IMR-90 (cell line): ENCODE measurements around the gene POLD4. TPM values are rescaled to one million over a fixed set of nuclear protein-coding genes. Genes with fewer than 3 reads are reported as not detected.

Experiments
- ATAC-seq: fragments of 200-7000 bp; cut with Tn5 transposase; 2 replicates; pipeline ENCODE4 v1.9.1; 2020; ENCODE audit warnings: low read depth, mild to moderate bottlenecking, moderate library complexity
- BruUV-seq: library from RNA; stranded (reverse); fragments of 400-500 nt; replicated peaks from 2 replicates; lab custom pipeline; 2021; lab: Mats Ljungman, UMichigan
- CTCF ChIA-PET: fragments of 300-600 bp; formaldehyde crosslinking; extraction: SDS; loops from one replicate; lab custom pipeline; 2021; ENCODE audit warnings: antibody characterized with exemption; lab: Yijun Ruan, JAX
- POLR2A ChIA-PET: fragments of 300-600 bp; sonication (Branson Sonifier 250); formaldehyde crosslinking; loops from one replicate; lab custom pipeline; 2022; ENCODE audit warnings: antibody characterized with exemption; ENCODE audit not compliant: unreplicated experiment; lab: Charles Lee
- DNase-seq: peaks from one replicate; pipeline ENCODE4 v3.0.0; 2013
- H2AFZ ChIP-seq: replicated peaks from 2 replicates; pipeline ENCODE3; 2013; ENCODE audit warnings: low read length, mild to moderate bottlenecking; ENCODE audit not compliant: poor library complexity
- H2AK5ac ChIP-seq: 2 replicates; pipeline ENCODE4 v1.6.1; 2013; ENCODE audit warnings: low read depth, low read length, inconsistent platforms
- H2AK9ac ChIP-seq: replicated peaks from 2 replicates; pipeline ENCODE3; 2013; ENCODE audit warnings: mild to moderate bottlenecking, low read depth, low read length, moderate library complexity; ENCODE audit not compliant: poor library complexity
- H2BK120ac ChIP-seq: 2 replicates; pipeline ENCODE4 v1.6.1; 2013; ENCODE audit warnings: low read depth, low read length, inconsistent platforms
- H2BK15ac ChIP-seq: 3 replicates; pipeline ENCODE4 v1.6.1; 2013; ENCODE audit warnings: low read depth, low read length, inconsistent platforms
- H2BK20ac ChIP-seq: 2 replicates; pipeline ENCODE4 v1.6.1; 2013; ENCODE audit warnings: low read depth, mild to moderate bottlenecking, inconsistent platforms, low read length, moderate library complexity
- H2BK5ac ChIP-seq: 2 replicates; pipeline ENCODE4 v1.6.1; 2013; ENCODE audit warnings: mild to moderate bottlenecking, low read depth, low read length, inconsistent platforms; ENCODE audit not compliant: poor library complexity, severe bottlenecking
- H3K14ac ChIP-seq: replicated peaks from 2 replicates; pipeline ENCODE4 v1.6.1; 2013; ENCODE audit warnings: low read depth, low read length, inconsistent platforms
- H3K18ac ChIP-seq: 2 replicates; pipeline ENCODE4 v1.6.1; 2013; ENCODE audit warnings: low read depth, low read length, control low read depth
- H3K23ac ChIP-seq: 2 replicates; pipeline ENCODE4 v1.6.1; 2013; ENCODE audit warnings: low read depth, low read length, inconsistent platforms
- H3K27ac ChIP-seq: 2 replicates; pipeline ENCODE4 v1.5.1; 2013; ENCODE audit warnings: mild to moderate bottlenecking, control low read depth, low read length; ENCODE audit not compliant: insufficient read depth
- H3K27me3 ChIP-seq: 2 replicates; pipeline ENCODE4 v1.6.1; 2013; ENCODE audit warnings: low read length; ENCODE audit not compliant: control insufficient read depth, insufficient read depth
- H3K36me3 ChIP-seq: 2 replicates; pipeline ENCODE4 v1.6.1; 2013; ENCODE audit warnings: low read length, mixed read lengths; ENCODE audit not compliant: control insufficient read depth, insufficient read depth
- H3K4ac ChIP-seq: 2 replicates; pipeline ENCODE4 v1.6.1; 2013; ENCODE audit warnings: low read depth, low read length, inconsistent platforms
- H3K4me1 ChIP-seq: 2 replicates; pipeline ENCODE4 v1.6.1; 2013; ENCODE audit warnings: low read length, mixed read lengths; ENCODE audit not compliant: control insufficient read depth, insufficient read depth
- H3K4me2 ChIP-seq: 2 replicates; pipeline ENCODE4 v1.6.1; 2013; ENCODE audit warnings: low read depth, mild to moderate bottlenecking, control low read depth, low read length, moderate library complexity
- H3K4me3 ChIP-seq: 2 replicates; pipeline ENCODE4 v1.5.1; 2013; ENCODE audit warnings: low read depth, mild to moderate bottlenecking, control low read depth, low read length, moderate library complexity; ENCODE audit not compliant: insufficient read depth
- H3K56ac ChIP-seq: 2 replicates; pipeline ENCODE4 v1.6.1; 2013; ENCODE audit warnings: low read length, inconsistent platforms; ENCODE audit not compliant: insufficient read depth; ENCODE audit errors: extremely low read depth
- H3K79me1 ChIP-seq, 2 experiments: 2 replicates each; pipeline ENCODE4 v1.6.1; 2013; ENCODE audit warnings: low read length in 2 of 2, inconsistent platforms in 1 of 2, low read depth in 1 of 2
- H3K9ac ChIP-seq: 2 replicates; pipeline ENCODE4 v1.6.1; 2013; ENCODE audit warnings: low read depth, low read length, control low read depth
- H3K9me1 ChIP-seq: 2 replicates; pipeline ENCODE4 v1.6.1; 2013; ENCODE audit warnings: low read length, inconsistent platforms; ENCODE audit not compliant: insufficient read depth
- H3K9me3 ChIP-seq: 2 replicates; pipeline ENCODE4 v1.6.1; 2013; ENCODE audit warnings: low read length; ENCODE audit not compliant: control insufficient read depth, insufficient read depth
- H4K20me1 ChIP-seq: 2 replicates; pipeline ENCODE4 v1.6.1; 2013; ENCODE audit warnings: low read length, inconsistent platforms; ENCODE audit not compliant: insufficient read depth
- H4K5ac ChIP-seq: 2 replicates; pipeline ENCODE4 v1.6.1; 2013; ENCODE audit warnings: mild to moderate bottlenecking, low read depth, low read length, control low read depth
- H4K8ac ChIP-seq, 2 experiments: 2 replicates each; pipeline ENCODE4 v1.6.1; 2013; ENCODE audit warnings: low read depth in 2 of 2, low read length in 2 of 2, control low read depth in 1 of 2, inconsistent platforms in 1 of 2
- H4K91ac ChIP-seq: 2 replicates; pipeline ENCODE4 v1.6.1; 2013; ENCODE audit warnings: low read depth, low read length, inconsistent platforms; ENCODE audit not compliant: insufficient read depth
- BHLHE40 ChIP-seq: fragments of 150-350 bp; IDR thresholded peaks from 2 replicates; pipeline ENCODE4 v1.6.1; 2016; ENCODE audit warnings: mild to moderate bottlenecking, low read depth, low read length
- CEBPB ChIP-seq: IDR thresholded peaks from 2 replicates; pipeline ENCODE4 v1.6.1; 2012; ENCODE audit warnings: low read depth, low read length, improper control_type of control experiment
- CHD1 ChIP-seq: IDR thresholded peaks from 2 replicates; pipeline ENCODE4 v1.6.1; 2012; ENCODE audit warnings: low read depth, low read length, improper control_type of control experiment
- CTCF ChIP-seq: conservative IDR thresholded peaks from 2 replicates; pipeline ENCODE4 v1.5.1; 2012; ENCODE audit warnings: mild to moderate bottlenecking, low read depth, low read length, improper control_type of control experiment
- ELK1 ChIP-seq: fragments of 150-350 bp; IDR thresholded peaks from 2 replicates; pipeline ENCODE4 v1.6.1; 2016; ENCODE audit warnings: low read depth, mild to moderate bottlenecking, low read length, moderate library complexity, borderline replicate concordance
- FOS ChIP-seq: fragments of 150-350 bp; IDR thresholded peaks from 2 replicates; pipeline ENCODE4 v1.6.1; 2016; ENCODE audit warnings: low read depth, low read length
- MAFK ChIP-seq: IDR thresholded peaks from 2 replicates; pipeline ENCODE4 v1.6.1; 2012; ENCODE audit warnings: low read depth, low read length, improper control_type of control experiment
- MAZ ChIP-seq: IDR thresholded peaks from 2 replicates; pipeline ENCODE4 v1.6.1; 2012; ENCODE audit warnings: low read depth, mild to moderate bottlenecking, low read length, improper control_type of control experiment, moderate library complexity, borderline replicate concordance
- MXI1 ChIP-seq: IDR thresholded peaks from 2 replicates; pipeline ENCODE4 v1.6.1; 2012; ENCODE audit warnings: low read depth, mild to moderate bottlenecking, low read length, moderate library complexity, borderline replicate concordance
- NFE2L2 ChIP-seq: fragments of 150-350 bp; IDR thresholded peaks from 2 replicates; pipeline ENCODE4 v1.6.1; 2016; ENCODE audit warnings: low read depth, mild to moderate bottlenecking, low read length
- RAD21 ChIP-seq: IDR thresholded peaks from 2 replicates; pipeline ENCODE4 v1.6.1; 2012; ENCODE audit warnings: low read length, improper control_type of control experiment
- RCOR1 ChIP-seq: IDR thresholded peaks from 2 replicates; pipeline ENCODE4 v1.6.1; 2012; ENCODE audit warnings: mild to moderate bottlenecking, low read length, improper control_type of control experiment; ENCODE audit not compliant: insufficient replicate concordance
- RFX5 ChIP-seq: IDR thresholded peaks from 2 replicates; pipeline ENCODE4 v1.8.0; 2012; ENCODE audit warnings: low read depth, mild to moderate bottlenecking, low read length, moderate library complexity
- SMC3 ChIP-seq: fragments of 150-350 bp; IDR thresholded peaks from 2 replicates; pipeline ENCODE4 v1.6.1; 2016; ENCODE audit warnings: low read depth, mild to moderate bottlenecking, antibody characterized with exemption, low read length, moderate library complexity
- USF2 ChIP-seq: fragments of 150-350 bp; IDR thresholded peaks from 2 replicates; pipeline ENCODE4 v1.6.1; 2017; ENCODE audit warnings: mild to moderate bottlenecking, antibody characterized with exemption, low read length, low read depth
- WGBS, 2 experiments: methylation state at CpG; one replicate each; pipeline versions ENCODE4 v1.1.5 to v1.1.7; 2013; ENCODE audit warnings: missing lambda C conversion rate in 2 of 2; ENCODE audit not compliant: insufficient read length in 1 of 2; ENCODE audit errors: extremely low coverage in 2 of 2; 5-methylcytosine and 5-hydroxymethylcytosine counted together
- dilution Hi-C: fragments of 300-500 bp; cut with HindIII; formaldehyde crosslinking; loops from one replicate; pipeline ENCODE4 v1.14.3; 2018; ENCODE audit warnings: low sequenced_read_pairs; ENCODE audit not compliant: unreplicated experiment
- in situ Hi-C: fragments of 300-500 bp; cut with MboI; formaldehyde crosslinking; loops from 3 replicates; pipeline ENCODE4 v1.14.3; 2019; ENCODE audit warnings: low sequenced_read_pairs, inconsistent platforms, mixed read lengths
- intact Hi-C: fragments of 100-400 bp; cut with micrococcal nuclease; formaldehyde crosslinking; loops from 2 replicates; pipeline ENCODE4 v1.10.0; 2022
- polyA plus RNA-seq, 3 experiments: library from polyadenylated mRNA; depleted of rRNA; stranded (reverse); fragments of >200 nt; gene quantifications; 2 replicates each; pipeline ENCODE4 v1.2.3, GENCODE V29; 2012; ENCODE audit warnings: low replicate concordance in 1 of 3
- total RNA-seq: library from RNA; depleted of rRNA; stranded (reverse); fragments of >200 nt; gene quantifications from 2 replicates; pipeline ENCODE4 v1.2.3, GENCODE V29; 2012

Gene POLD4
- total and polyA plus RNA-seq, 2 of the 4 experiments (the other 2 are of a cell fraction), result 46.4 to 133 TPM

GRCh38 chr11:67396587-67397389 lies 43.4 kb upstream of the POLD4 start:
- Histone ChIP-seq H4K20me1 (peaks cover 35% of the 10 kb centered on the region), H2BK20ac (no peak overlapping the region), H3K9me1 (no peaks in the 10 kb centered on the region), H4K8ac (no peak overlapping the region), H3K9ac (no peak overlapping the region), H3K4me2 (no peak overlapping the region), H2AK5ac (no peak overlapping the region), H3K79me1 (peaks cover 17 to 46% of the 10 kb centered on the region in 2 experiments; a peak in 3 of 4 replicates), H2BK5ac (no peak overlapping the region), H2BK15ac (no peak overlapping the region), H3K4me1 (peaks cover 13% of the 10 kb centered on the region), H2BK120ac (no peak overlapping the region), H3K18ac (no peak overlapping the region), H3K14ac (no peak overlapping the region), H3K36me3 (peaks cover 43% of the 10 kb centered on the region), H3K27me3 (no peaks in the 10 kb centered on the region), H4K91ac (no peak overlapping the region), H4K5ac (no peak overlapping the region), H3K23ac (no peak overlapping the region), H3K56ac (no peak overlapping the region; the same call in 1 of the 2 replicates), H2AK9ac (no peak overlapping the region), H3K4me3 (no peak overlapping the region), H3K9me3 (no peaks in the 10 kb centered on the region), H2AFZ (no peak overlapping the region), H3K27ac (no peak overlapping the region), H3K4ac (no peak overlapping the region)
- intact Hi-C loops (no loop called here), dilution Hi-C loops (no loop called here), in situ Hi-C loops (no loop called here)
- DNase-seq (no peak), ATAC-seq (no peak)
- ChIA-PET CTCF (no interaction called here), POLR2A (no interaction called here)
- WGBS, 2 experiments, result 82% methylated on average over 5 of the region's 13 CpGs; no CpG with 5 or more reads in 1 of the 2 experiments
- no TSS peak for BruUV-seq
- TF ChIP-seq RCOR1 (no peak), RAD21 (no peak), MXI1 (no peak), FOS (no peak), ELK1 (no peak), MAFK (no peak), SMC3 (no peak), USF2 (no peak), CTCF (no peak), MAZ (no peak), CEBPB (no peak), CHD1 (no peak), RFX5 (no peak), BHLHE40 (no peak), NFE2L2 (no peak)
